GM21528 (cell line): ENCODE measurements around the gene ZNF593.

ENCODE experiments used
- ATAC-seq: cut with Tn5 transposase; IDR thresholded peaks from one replicate; pipeline ENCODE4 v1.9.1; 2021; ENCODE audit warnings: mild to moderate bottlenecking, moderate library complexity; ENCODE audit not compliant: unreplicated experiment, low FRiP score

Gene ZNF593

DNA sequence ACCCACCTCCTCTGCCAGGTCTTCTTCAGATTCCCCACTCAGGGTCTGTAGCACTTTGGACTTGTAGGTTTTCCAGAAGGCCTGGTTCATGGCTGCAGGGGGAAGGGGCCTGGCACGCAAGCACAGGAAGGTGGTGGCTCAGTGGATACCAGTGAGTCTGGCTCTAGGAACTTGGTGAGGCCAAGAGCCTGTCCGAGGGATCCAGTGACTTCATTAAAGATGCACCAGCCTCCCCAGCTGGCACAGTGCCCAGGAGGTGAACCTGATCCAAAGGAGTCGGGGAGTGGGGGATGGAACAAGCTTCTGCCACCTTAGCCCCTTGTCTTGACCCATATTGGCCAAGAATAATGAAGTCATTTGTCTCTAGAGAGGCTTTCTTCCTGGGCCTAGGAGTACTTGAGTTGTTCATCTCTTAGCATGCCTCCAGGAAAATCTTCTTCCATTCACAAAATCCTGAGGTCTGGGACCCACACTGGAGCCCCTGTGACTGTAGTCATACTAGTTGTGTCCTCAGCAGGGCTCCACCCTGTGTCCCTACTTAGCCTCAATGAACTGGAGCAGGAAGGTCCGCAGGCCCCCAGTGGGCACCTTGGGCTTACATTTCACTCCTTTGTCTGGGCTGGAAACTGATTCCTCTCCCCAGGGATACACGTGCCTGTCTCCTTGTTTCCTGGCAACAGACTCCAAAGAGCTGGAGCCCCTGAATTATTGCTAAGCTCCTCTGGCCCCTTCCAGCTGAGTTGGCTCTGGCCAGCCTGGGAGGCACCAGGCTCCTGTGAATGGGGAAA lies 1.1 kb upstream of the ZNF593 start, which contains the start of gene C1orf232:
Gene C1orf232 (minus strand): TSS at position 554 of the 788 bp plus-strand sequence. CDS start 464 bp downstream, at position 90.
- ATAC-seq, result no peak

DNA sequence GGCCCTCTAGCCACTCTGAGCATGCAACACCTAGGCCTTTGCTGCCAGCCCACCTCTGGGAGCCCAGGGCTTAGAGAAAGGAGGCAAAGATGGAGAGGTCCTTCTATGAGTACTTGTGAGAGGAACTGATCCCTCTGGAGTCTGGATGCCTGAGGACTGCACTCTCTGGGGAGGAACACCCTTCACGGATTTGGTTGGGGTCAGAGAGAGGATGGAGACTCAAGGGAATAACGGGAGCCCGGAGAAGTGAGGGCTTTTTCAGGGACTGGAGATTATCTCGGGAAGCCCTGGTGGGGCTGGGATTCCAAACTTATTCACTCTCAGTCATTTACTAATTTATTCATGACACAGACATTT lies 532 bp upstream of the ZNF593 start:
- no peak for ATAC-seq

DNA sequence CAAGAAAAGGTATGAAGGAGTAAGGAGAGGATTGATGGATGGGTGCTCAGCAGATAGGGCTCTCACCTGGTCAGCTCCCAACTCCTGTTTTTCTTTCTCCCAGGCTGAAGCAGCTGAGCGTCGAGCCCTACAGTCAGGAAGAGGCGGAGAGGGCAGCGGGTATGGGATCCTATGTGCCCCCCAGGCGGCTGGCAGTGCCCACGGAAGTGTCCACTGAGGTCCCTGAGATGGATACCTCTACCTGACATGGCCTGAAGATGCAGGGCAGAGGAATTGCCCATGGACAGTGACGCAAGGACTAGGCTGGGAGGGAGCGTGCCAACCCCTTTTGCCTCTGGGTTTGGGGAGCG lies 739 bp downstream of the ZNF593 start:
- ATAC-seq, result no peak

DNA sequence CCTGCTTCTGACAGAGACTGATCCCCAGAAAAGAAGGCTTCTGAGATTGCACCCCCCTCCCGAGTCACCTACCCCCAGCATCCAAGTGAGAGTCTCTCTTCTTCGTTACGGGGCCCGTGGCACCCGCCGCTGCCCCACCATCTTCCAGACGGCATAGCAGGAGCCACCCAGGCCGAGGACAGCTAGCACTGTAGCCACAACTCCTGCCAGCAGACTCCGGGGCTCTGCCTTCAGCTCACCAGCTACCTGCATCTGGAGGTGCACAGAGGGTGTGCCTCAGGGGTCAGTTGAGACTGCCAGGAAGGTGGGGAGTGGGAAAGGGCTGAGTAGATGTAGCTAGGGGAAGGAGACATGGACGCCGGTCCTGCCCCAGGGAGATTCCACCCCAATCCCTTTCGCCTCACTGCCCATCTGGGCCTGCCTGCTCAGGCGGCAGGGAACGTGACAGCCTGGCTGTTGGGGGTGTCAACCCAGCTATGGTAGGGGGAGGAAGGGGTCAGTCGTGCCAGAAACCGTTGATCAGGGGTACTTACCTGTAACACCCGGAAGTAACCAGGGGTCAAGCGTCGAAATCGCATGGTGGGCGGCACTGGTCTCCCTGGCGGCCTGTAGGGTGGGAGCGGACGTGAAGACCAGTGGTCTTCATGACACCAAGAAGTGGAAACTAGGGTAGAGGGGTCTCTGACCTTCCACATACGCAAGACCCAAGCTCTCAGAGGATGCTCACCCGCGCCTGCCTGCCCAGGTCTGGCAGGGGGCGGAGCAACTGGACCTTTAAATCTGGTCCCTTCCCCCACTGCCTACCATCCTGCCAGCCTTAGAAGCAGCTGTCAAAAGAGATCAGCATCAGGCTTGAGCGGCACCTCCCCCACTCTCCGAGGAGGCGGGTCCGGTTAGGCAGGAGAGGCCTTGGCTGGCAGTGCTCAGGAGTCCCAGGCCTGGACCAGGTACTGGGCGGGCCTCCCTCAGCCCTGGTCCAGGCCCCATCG lies 1.7 kb downstream of the ZNF593 start, which contains the start of gene ZNF593OS:
Gene ZNF593OS (minus strand): TSS at position 749 of the 989 bp plus-strand sequence. CDS start 171 bp downstream, at position 578.
- no peak for ATAC-seq

DNA sequence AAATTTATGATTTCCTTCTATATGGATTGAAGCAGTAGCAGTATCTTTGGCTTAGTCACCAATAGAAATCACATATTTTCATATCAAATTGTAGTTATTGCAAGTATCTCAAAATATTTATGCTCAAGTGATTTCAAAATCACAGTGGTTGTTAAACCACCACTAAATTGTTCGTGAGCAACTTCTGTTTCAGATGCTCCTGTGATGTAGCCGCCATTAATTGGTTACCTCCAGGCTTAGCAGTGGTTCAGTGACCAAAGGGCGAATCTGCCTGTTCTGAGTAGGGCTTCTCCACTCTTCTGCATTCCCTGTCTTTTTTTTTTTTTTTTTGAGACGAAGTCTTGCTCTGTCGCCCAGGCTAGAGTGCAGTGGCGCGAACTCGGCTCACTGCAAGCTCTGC lies 5.6 kb downstream of the ZNF593 start:
- ATAC-seq, result no peak

DNA sequence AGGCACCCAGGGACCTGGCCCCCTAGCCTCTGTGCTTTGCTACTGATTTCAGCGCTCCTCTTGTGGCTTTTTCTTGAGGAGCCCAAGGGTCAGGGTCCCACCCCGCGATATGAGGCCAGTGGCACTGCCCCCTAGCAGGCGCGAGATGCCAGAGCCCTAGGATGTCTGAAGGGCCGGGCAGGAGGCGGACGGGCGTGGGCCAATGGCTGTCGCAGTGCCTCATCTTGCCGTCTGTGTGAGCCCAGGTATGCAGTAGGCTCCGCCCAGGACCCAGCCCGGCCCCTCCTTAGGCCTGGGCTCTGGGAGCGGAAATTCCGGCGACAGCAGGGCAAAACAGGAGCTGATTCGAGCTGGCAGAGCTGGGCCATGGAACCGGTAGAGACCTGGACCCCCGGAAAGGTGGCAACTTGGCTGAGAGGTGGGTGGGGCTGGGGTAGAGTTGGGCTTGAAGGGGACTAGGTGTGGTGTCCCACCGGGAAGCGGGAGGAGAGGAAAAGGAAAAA lies 7.5 kb downstream of the ZNF593 start, which contains the start of gene CNKSR1:
Gene CNKSR1 (plus strand): TSS at position 310 of the 503 bp plus-strand sequence. CDS start 57 bp downstream, at position 367.
- ATAC-seq, result no peak

DNA sequence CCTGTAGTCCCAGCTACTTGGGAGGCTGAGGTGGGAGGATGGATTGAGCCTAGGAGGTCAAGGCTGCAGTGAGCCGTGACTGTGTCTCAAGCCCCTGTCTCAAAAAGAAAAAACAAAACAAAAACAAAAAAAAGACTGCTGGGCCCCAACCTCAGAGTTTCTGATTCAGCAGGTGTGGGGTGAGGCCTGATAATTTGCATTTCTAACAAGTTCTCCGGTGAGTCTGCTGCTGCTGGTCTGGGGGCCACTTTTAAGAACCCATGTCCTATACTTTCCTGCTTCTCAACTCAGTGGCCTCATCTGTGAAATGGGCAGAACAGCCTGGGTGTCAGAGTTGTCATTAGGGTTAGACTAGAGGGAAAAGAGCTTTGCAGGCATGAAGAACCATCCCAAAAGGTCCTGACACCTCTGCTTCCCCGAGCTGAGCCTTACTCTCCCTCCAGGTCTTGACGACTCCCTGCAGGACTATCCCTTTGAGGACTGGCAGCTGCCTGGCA lies 10.3 kb downstream of the ZNF593 start:
- no peak for ATAC-seq

DNA sequence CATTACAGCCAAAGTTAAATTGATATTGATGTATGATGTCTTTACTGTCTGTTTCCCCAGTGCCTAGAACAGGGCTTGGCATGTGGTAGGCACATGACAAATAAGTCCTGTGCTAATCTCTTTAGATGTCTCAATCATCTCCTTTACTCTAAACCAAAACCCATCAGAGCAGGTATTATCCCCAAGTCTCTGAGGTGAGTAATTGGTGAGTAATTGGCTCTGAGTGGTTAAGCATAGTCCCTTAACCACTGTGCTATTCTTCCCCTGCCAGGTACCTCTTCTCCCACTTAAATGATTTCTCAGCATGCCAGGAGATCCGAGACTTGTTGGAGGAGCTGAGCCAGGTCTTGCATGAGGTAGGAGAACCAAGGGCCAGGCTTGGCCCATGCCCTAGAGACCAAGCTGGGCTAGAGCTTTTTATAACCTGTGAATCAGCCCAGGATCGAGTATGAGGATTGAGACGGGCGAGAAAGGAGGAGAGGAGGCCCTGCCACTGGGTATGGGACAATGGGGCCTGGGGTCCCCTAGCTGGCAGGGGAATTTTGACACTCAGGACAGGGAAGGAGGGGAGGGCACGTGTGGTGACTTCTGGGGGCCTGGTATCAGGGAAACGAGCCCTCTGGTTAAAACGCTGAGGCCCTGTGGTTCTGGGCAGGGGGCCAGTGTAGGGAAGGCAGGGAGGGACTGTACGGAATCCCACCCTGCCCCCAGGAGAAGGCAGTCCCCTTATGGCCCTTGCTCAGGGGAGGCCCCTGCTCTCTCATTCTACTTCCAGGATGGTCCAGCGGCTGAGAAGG lies 12.1 kb downstream of the ZNF593 start:
- ATAC-seq, result no peak

DNA sequence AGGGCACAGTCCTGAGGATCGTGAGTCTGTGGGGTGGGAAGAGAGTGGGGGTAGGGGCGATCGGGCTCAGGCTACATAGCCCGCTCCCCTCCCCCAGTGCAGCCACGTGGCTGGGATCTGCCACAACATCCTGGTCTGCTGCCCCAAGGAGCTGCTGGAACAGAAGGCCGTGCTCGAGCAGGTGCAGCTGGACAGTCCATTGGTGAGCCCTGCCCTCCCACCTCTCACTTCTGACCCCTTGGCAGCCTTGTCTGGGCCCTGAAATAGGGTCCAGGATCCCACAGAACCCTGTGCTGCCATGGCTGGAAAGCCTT lies 12.6 kb downstream of the ZNF593 start:
- no peak for ATAC-seq

DNA sequence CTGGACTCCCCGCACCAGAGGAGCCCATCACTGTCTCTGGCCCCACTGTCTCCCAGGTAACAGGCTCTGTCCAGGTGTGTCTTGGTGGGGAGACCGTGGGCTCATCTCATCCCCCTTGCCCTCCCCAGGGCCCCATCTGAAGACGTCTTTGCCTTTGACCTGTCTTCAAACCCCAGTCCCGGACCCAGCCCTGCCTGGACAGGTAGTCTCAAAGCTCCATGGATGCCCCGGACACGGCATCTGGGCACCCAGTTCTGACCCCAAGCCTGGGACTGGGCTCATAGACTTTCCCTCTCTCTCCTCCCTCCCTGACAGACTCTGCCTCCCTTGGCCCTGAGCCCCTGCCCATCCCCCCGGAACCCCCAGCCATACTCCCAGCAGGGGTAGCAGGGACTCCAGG lies 14.4 kb downstream of the ZNF593 start:
- ATAC-seq, result no peak

DNA sequence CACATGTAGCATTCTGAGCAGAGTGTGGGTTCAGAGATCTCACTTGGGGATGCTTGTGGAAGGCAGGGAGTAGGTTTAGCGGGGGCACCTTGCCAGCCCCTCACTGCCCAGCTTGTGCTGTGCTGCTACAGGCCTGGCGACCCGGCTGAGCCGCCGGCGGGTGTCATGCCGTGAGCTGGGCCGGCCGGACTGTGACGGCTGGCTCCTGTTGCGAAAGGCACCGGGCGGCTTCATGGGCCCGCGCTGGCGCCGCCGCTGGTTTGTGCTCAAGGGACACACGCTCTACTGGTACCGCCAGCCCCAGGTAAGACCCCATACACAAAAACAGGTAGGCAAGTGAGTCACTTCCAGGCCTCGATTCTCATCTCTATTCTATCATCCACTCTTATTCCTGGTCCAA lies 15.2 kb downstream of the ZNF593 start:
- ATAC-seq, result no peak

DNA sequence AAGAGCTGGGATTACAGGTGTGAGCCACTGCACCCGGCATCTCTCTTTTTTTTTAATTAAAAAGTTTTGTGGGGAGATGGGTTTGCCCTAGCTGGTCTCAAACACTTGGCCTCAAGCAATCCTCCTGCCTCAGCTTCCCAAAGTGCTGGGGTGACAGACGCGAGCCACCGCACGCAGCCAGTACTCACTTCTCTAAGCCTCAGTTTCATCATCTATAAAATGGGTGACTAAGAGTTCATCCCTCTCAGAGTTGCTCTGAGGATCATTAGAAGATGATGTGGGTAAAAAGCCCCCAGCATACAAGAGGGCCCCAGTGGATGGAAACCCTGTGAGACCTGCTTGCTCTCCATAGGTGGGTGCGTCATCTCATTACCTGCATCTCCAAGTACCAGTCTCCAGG lies 18.2 kb downstream of the ZNF593 start:
- no peak for ATAC-seq

DNA sequence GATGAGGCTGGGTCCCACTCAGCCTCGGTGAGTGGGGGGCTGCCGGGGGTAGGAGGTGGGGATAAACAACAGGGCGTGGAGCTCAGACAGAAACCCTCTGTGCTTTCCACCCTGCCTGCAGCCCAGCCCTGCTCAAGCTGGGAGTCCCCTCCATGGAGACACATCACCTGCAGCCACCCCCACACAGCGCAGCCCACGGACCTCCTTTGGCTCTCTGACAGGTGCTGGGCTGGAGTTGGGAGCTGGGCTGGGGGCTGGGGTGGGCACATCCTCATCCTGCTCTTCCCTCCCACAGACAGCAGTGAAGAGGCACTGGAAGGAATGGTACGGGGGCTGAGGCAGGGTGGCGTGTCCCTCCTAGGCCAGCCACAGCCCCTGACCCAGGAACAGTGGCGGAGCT lies 18.8 kb downstream of the ZNF593 start:
- no peak for ATAC-seq

DNA sequence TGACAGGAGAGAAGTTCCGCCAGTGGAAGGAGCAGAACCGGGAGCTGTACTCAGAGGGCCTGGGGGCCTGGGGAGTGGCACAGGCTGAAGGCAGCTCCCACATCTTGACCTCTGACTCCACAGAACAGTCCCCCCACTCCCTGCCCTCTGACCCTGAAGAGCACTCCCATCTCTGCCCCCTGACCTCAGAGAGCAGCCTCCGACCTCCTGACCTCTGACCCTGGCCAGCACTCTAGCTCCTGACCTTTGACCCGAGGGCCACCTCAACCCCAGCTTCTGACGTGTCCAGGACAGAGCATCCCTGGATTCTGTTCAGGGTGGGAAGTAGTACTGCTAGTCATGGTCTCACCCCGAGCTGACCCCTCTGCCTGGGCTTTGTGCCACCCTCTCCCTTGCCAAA lies 19.6 kb downstream of the ZNF593 start:
- no peak for ATAC-seq

DNA sequence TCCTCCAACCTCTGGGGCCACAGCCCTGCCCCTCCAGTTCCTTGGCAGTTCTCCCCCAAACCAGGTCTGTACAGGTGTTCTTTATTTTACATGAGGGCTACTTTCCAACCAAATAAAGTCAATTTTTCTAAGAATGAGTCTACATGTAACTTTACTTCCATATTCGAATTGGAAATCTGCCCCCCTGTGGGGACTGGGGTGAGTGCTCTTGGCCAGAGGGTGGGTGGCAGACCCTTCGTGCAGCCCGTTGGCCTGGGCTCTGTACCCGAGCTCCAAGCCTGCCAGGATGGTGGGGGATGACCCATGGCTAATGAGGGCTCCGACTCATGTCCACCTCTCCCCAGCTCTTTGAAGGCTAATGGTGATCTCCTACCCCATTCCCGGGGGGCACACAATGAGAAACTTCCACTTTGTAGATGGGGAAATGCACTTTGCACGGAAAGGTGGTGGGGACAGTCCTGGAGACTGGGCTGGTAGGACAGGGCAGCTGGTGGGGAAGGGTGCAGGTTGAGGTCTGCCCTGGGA lies 20.1 kb downstream of the ZNF593 start:
- no peak for ATAC-seq

DNA sequence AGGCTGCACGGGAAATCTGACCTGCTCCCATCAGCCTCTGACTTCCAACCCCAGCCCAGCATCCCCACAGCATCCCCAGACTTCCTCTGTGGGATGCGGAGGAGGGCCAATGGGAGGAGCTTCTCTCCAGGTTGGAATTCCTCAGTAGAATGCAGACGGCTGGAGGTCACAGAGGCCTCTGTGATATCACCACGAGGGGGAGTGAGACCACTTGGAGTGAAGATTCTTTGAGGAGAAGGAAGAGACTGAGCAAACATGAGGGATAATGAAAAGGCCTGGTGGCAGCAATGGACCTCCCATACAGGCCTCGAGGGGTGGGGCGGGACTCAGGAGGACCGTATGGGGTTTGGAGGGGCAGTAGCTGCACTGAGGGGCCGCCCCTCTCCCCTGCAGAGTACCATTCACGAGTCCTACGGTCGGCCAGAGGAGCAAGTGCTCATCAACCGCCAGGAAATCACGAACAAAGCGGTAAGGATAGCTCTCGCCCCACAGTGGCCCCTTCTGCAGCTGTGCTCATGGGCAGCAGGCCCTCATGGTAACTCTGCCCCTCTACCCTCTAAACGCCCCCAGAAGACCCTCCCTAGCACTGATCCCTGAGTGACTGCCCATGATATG lies 20.8 kb downstream of the ZNF593 start, which contains the start of gene CATSPER4:
Gene CATSPER4 (plus strand): TSS at position 230 of the 615 bp plus-strand sequence. CDS start 26 bp downstream, at position 256.
- no peak for ATAC-seq

DNA sequence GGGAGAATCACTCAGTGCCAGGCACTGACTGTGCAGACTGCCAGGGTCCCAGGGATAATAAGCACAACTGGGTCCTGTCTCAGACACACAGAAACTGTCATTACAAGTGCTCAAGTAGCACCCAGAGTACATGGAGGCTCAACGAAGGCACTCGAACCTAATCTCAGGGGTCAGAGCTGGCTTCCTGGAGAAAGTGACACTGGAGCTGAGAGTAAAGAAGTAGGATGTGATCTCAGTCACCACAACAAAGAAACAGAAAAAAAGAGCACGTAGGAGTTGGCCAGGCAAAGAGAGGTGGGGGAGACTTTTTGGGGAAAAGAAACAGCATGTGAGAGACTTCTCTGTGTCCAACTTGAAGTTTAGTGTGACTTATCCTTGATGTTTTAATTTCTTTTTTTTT lies 22.0 kb downstream of the ZNF593 start:
- ATAC-seq, result no peak

DNA sequence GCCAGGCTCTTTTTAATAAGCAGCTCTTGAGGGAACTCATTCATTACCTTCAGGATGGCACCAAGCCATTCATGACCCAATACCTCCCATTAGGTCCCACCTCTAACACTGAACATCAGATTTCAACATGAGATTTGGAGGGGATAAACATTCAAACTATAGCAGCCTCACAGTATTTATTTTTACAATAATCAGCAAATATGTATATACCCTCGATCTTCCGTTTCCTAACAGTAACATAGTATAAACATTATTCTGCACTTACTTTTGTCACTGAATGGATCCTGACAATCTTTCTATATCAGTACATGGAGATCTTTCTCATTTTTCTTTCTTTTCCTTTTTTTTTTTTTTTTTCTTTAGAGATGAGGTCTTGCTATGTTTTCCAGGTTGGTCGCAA lies 26.1 kb downstream of the ZNF593 start:
- ATAC-seq, result no peak

DNA sequence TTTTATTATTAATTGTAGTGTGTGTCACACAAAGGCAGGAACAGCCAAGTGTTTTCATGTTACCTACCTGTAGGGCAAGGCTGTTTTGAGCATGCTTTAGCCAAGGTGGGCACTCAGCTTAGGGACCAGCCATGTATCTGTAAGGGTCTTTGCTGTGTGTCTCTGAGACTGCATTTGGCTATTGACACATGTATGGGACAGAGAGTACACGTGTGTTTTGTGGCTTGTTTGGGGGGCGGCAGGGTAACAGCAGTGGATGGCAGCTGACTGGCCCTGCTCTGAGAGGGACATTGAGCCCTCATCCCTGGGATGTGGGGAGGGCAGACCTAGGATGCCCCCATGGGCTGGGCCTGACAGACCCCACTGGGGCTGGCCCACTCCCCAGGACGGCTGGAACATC lies 27.6 kb downstream of the ZNF593 start:
- ATAC-seq, result no peak
